Measurements from ENCODE around the gene IRGQ. TPM values are rescaled to one million over a fixed set of nuclear protein-coding genes. Genes with fewer than 3 reads are reported as not detected.

IRGQ gene
- total RNA-seq, 2 experiments from 2014 or later = 17.1 to 17.9 TPM

DNA sequence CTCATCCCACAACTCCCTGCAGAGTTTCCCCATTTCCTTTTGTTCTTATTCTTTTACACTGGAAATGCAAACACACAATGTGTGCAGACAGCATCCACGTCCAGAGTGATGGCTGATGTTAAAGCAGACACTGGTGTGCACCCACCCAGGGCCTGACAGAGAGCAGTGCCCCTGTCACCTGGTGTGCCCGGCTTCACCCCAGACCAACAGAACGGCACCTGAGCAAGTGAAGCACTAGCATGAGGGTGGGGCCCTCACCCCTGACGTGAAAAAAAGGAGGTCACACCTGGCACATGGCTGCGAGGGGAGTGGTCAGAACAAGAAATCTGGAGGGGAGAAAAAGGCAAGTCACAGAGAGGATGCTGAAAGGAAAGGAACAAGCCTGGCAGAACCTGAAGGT lies 50.7 kb downstream of the IRGQ start:
- H3K36me3 Mint-ChIP-seq (ENCODE audit: low read depth) = peaks cover 15% of the 10 kb centered on the region
- CTCF ChIA-PET = interaction anchor here (1.9 kb wide), 1 partner anchor 10 kb away, joined by 9 read pairs; no protein-coding TSS in a partner anchor
- ATAC-seq (no peak), DNase-seq (no peak)
- TF ChIP-seq, protein P1, sequence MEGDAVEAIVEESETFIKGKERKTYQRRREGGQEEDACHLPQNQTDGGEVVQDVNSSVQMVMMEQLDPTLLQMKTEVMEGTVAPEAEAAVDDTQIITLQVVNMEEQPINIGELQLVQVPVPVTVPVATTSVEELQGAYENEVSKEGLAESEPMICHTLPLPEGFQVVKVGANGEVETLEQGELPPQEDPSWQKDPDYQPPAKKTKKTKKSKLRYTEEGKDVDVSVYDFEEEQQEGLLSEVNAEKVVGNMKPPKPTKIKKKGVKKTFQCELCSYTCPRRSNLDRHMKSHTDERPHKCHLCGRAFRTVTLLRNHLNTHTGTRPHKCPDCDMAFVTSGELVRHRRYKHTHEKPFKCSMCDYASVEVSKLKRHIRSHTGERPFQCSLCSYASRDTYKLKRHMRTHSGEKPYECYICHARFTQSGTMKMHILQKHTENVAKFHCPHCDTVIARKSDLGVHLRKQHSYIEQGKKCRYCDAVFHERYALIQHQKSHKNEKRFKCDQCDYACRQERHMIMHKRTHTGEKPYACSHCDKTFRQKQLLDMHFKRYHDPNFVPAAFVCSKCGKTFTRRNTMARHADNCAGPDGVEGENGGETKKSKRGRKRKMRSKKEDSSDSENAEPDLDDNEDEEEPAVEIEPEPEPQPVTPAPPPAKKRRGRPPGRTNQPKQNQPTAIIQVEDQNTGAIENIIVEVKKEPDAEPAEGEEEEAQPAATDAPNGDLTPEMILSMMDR (IDR thresholded peaks at IDR 0.05) = no peak
- no peaks in the 10 kb centered on the region for H3K27me3 Mint-ChIP-seq
- no peaks in the 10 kb centered on the region for H3K4me1 Mint-ChIP-seq (ENCODE audit: low read depth)
- no peaks in the 10 kb centered on the region for H3K9me3 Mint-ChIP-seq
- intact Hi-C loops (cut with micrococcal nuclease) = no loop called here
- POLR2A ChIA-PET = no interaction called here
- no peak overlapping the region for H3K4me3 Mint-ChIP-seq
- H3K27ac Mint-ChIP-seq = peak overlapping the region; percentile 55

- no peak for ATAC-seq
- Mint-ChIP-seq H3K27ac (no peak overlapping the region), H3K36me3 (ENCODE audit: low read depth) (peaks cover 23% of the 10 kb centered on the region), H3K4me3 (no peak overlapping the region), H3K4me1 (ENCODE audit: low read depth) (no peaks in the 10 kb centered on the region), H3K27me3 (no peaks in the 10 kb centered on the region), H3K9me3 (peaks cover 3% of the 10 kb centered on the region)
- DNase-seq = no peak
- ChIA-PET POLR2A (no interaction called here), CTCF (interaction anchor here (1.4 to 1.9 kb wide), 2 partner anchors 11 to 16 kb away, joined by 3 to 9 read pairs; no protein-coding TSS in a partner anchor)
- TF ChIP-seq, protein P1 (IDR thresholded peaks at IDR 0.05) = no peak
- intact Hi-C loops (cut with micrococcal nuclease) = no loop called here
Observed at GRCh38 chr19:43544077-43544476, 51.9 kb downstream of the IRGQ start.

- TF ChIP-seq, protein P1 (IDR thresholded peaks at IDR 0.05) = no peak
- ChIA-PET POLR2A (interaction anchor here (1.3 kb wide), 1 partner anchor 11 kb away, joined by 3 read pairs; no protein-coding TSS in a partner anchor), CTCF (interaction anchor here (1.9 kb wide), 1 partner anchor 13 kb away, joined by 8 read pairs; no protein-coding TSS in a partner anchor)
- peaks cover 38% of the 10 kb centered on the region for H3K36me3 Mint-ChIP-seq (ENCODE audit: low read depth)
- intact Hi-C loops (cut with micrococcal nuclease) = no loop called here
- no peak overlapping the region for H3K4me3 Mint-ChIP-seq
- ATAC-seq (no peak), DNase-seq (no peak)
- H3K4me1 Mint-ChIP-seq (ENCODE audit: low read depth) = no peaks in the 10 kb centered on the region
- no peaks in the 10 kb centered on the region for H3K27me3 Mint-ChIP-seq
- H3K27ac Mint-ChIP-seq = no peak overlapping the region
- peaks cover 3% of the 10 kb centered on the region for H3K9me3 Mint-ChIP-seq
Observed at GRCh38 chr19:43541920-43542650, 53.8 kb downstream of the IRGQ start.

DNA sequence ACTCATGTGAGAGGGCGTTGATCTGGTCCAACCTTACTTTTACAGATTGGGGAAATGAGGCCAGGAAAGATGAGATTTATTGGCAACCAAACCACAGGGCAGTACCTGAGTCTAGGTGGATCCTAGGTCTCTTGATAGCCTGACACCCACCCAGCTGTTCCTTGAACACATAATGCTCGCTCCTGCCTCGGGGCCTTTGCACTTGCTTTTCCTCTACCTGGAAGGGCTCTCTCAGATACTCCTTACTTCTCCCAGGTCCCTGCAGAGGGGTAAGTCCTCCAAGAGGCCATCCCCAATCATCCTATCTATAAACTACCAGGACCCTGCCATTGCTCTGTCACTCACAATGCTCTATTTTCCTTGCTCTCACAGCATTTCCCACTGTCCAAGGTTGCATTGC lies 55.6 kb downstream of the IRGQ start:
- Mint-ChIP-seq H3K9me3 (peaks cover 3% of the 10 kb centered on the region), H3K4me1 (ENCODE audit: low read depth) (peaks cover under 1% of the 10 kb centered on the region), H3K27me3 (no peaks in the 10 kb centered on the region), H3K27ac (no peak overlapping the region), H3K36me3 (ENCODE audit: low read depth) (peaks cover 38% of the 10 kb centered on the region), H3K4me3 (no peak overlapping the region)
- TF ChIP-seq, protein P1 (IDR thresholded peaks at IDR 0.05) = no peak
- ChIA-PET POLR2A (no interaction called here), CTCF (interaction anchor here (1.9 kb wide), 1 partner anchor 15 kb away, joined by 8 read pairs; no protein-coding TSS in a partner anchor)
- ATAC-seq (no peak), DNase-seq (no peak)
- intact Hi-C loops (cut with micrococcal nuclease) = no loop called here

- peaks cover 36% of the 10 kb centered on the region for H3K36me3 Mint-ChIP-seq (ENCODE audit: low read depth)
- ATAC-seq = no peak
- intact Hi-C loops (cut with micrococcal nuclease) = loop anchor here (10.0 kb wide), 1 partner anchor 56 kb away; the partner anchor contains the start of genes IRGQ and ZNF576
- no peak for DNase-seq
- no peaks in the 10 kb centered on the region for H3K27me3 Mint-ChIP-seq
- peaks cover 4% of the 10 kb centered on the region for H3K4me1 Mint-ChIP-seq (ENCODE audit: low read depth)
- H3K27ac Mint-ChIP-seq = no peak overlapping the region
- ChIA-PET CTCF (interaction anchor here (6.0 to 8.1 kb wide), 2 partner anchors 17 to 56 kb away, joined by 56 to 75 read pairs; partner anchors contain the start of genes IRGQ and ZNF576), POLR2A (no interaction called here)
- H3K9me3 Mint-ChIP-seq = peaks cover 3% of the 10 kb centered on the region
- TF ChIP-seq, protein P1 (IDR thresholded peaks at IDR 0.05) = no peak
- H3K4me3 Mint-ChIP-seq = no peak overlapping the region
Observed at GRCh38 chr19:43538922-43539321, 57.0 kb downstream of the IRGQ start.

Data from activated CD8-positive, alpha-beta T cell treated with anti-CD3 and anti-CD28 coated beads for 36 hours (primary cell).